ENCODE measurements around the gene TRPC4AP. TPM values are rescaled to one million over a fixed set of nuclear protein-coding genes. Genes with fewer than 3 reads are reported as not detected.

Gene TRPC4AP
- total RNA-seq, 4 donors from 2014 or later: 53.3 to 76.8 (median 73.5) TPM

GRCh38 chr20:35062478-35062877 lies 30.1 kb downstream of the TRPC4AP start:
- H3K9me3 ChIP-seq: no peaks in the 10 kb centered on the region
- TF ChIP-seq POLR2A (IDR thresholded peaks at IDR 0.05): no peak
- TF ChIP-seq, protein P1, sequence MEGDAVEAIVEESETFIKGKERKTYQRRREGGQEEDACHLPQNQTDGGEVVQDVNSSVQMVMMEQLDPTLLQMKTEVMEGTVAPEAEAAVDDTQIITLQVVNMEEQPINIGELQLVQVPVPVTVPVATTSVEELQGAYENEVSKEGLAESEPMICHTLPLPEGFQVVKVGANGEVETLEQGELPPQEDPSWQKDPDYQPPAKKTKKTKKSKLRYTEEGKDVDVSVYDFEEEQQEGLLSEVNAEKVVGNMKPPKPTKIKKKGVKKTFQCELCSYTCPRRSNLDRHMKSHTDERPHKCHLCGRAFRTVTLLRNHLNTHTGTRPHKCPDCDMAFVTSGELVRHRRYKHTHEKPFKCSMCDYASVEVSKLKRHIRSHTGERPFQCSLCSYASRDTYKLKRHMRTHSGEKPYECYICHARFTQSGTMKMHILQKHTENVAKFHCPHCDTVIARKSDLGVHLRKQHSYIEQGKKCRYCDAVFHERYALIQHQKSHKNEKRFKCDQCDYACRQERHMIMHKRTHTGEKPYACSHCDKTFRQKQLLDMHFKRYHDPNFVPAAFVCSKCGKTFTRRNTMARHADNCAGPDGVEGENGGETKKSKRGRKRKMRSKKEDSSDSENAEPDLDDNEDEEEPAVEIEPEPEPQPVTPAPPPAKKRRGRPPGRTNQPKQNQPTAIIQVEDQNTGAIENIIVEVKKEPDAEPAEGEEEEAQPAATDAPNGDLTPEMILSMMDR (IDR thresholded peaks at IDR 0.05): no peak
- no peak overlapping the region for H3K4me3 ChIP-seq (replicated peaks in 1 of 3)
- no peak overlapping the region for H3K27ac ChIP-seq
- peaks cover 2 to 4% of the 10 kb centered on the region in 2 donors for H3K36me3 ChIP-seq
- peaks cover 0 to 6% of the 10 kb centered on the region in 2 donors for H3K4me1 ChIP-seq
- intact Hi-C loops (cut with DNase I): no loop called here
- no peaks in the 10 kb centered on the region for H3K27me3 ChIP-seq
- 96 to 97% methylated on average over 3 of the region's 3 CpGs for WGBS, 2 donors
- DNase-seq: no peak

- Histone ChIP-seq H3K4me3 (replicated peaks in 1 of 3) (no peak overlapping the region), H3K36me3 (peaks cover 0 to 4% of the 10 kb centered on the region in 2 donors), H3K27me3 (no peaks in the 10 kb centered on the region), H3K4me1 (peaks cover 0 to 3% of the 10 kb centered on the region in 2 donors), H3K9me3 (no peaks in the 10 kb centered on the region), H3K27ac (no peak overlapping the region)
- 96 to 97% methylated on average over 5 of the region's 5 CpGs for WGBS, 2 donors
- TF ChIP-seq POLR2A (IDR thresholded peaks at IDR 0.05): no peak
- TF ChIP-seq, protein P1 (IDR thresholded peaks at IDR 0.05): no peak
- no peak for DNase-seq
- intact Hi-C loops (cut with DNase I): no loop called here
These were observed 32.4 kb downstream of the TRPC4AP start for GRCh38 chr20:35060168-35060567.

DNA sequence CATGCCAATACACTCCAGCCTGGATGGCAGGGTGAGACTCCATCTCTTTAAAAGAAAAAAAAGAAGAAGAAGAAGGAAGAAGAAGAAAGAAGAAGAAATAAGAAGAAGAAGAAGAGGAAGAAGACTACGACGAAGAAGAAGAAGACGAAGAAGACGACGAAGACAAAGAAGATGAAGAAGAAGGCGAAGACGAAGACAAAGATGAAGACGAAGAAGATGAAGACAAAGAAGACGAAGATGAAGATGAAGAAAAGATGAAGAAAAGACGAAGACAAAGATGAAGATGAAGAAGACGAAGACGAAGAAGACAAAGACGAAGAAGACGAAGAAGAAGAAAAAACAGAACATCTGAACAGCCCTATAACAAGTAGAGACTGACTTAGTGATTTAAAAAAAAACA lies 33.0 kb downstream of the TRPC4AP start:
- H3K27me3 ChIP-seq: no peaks in the 10 kb centered on the region
- intact Hi-C loops (cut with DNase I): no loop called here
- DNase-seq: no peak
- H3K36me3 ChIP-seq: peaks cover 0 to 4% of the 10 kb centered on the region in 2 donors
- no peak overlapping the region for H3K27ac ChIP-seq
- TF ChIP-seq POLR2A (IDR thresholded peaks at IDR 0.05): no peak
- TF ChIP-seq, protein P1 (IDR thresholded peaks at IDR 0.05): no peak
- H3K4me3 ChIP-seq (replicated peaks in 1 of 3): no peak overlapping the region
- 93 to 98% methylated on average over 14 of the region's 14 CpGs for WGBS, 2 donors
- no peaks in the 10 kb centered on the region for H3K4me1 ChIP-seq
- H3K9me3 ChIP-seq: no peaks in the 10 kb centered on the region

GRCh38 chr20:35059110-35059509 lies 33.5 kb downstream of the TRPC4AP start:
- Histone ChIP-seq H3K27me3 (no peaks in the 10 kb centered on the region), H3K4me1 (no peaks in the 10 kb centered on the region), H3K9me3 (no peaks in the 10 kb centered on the region), H3K4me3 (replicated peaks in 1 of 3) (no peak overlapping the region), H3K27ac (no peak overlapping the region), H3K36me3 (peaks cover 0 to 4% of the 10 kb centered on the region in 2 donors)
- no peak for DNase-seq
- 93 to 98% methylated on average over 2 of the region's 2 CpGs for WGBS, 2 donors
- TF ChIP-seq, protein P1 (IDR thresholded peaks at IDR 0.05): no peak
- no peak for TF ChIP-seq POLR2A (IDR thresholded peaks at IDR 0.05)
- intact Hi-C loops (cut with DNase I): no loop called here

- Histone ChIP-seq H3K4me3 (replicated peaks in 1 of 3) (no peak overlapping the region), H3K27ac (no peak overlapping the region), H3K27me3 (no peaks in the 10 kb centered on the region), H3K4me1 (peaks cover 4 to 8% of the 10 kb centered on the region in 2 donors), H3K36me3 (no peaks in the 10 kb centered on the region), H3K9me3 (no peaks in the 10 kb centered on the region)
- TF ChIP-seq, protein P1 (IDR thresholded peaks at IDR 0.05): no peak
- no peak for TF ChIP-seq POLR2A (IDR thresholded peaks at IDR 0.05)
- intact Hi-C loops (cut with DNase I): no loop called here
- no peak for DNase-seq
- 88 to 90% methylated on average over 9 of the region's 9 CpGs for WGBS, 2 donors
These were observed 36.9 kb downstream of the TRPC4AP start for GRCh38 chr20:35055445-35056276.

Data from thyroid gland (tissue), 4 donors.